Stimulated activated CD4-positive, alpha-beta T cell treated with anti-CD3 and anti-CD28 coated beads, Interleukin-2, amount 100 ng/mL, for 4 hours (primary cell): ENCODE measurements around the gene ABCD2.
A peak's percentile ranks its signal among the peaks of the same experiment; 100 is the strongest.
"Not testable (repeated sequence)": the region's sequence is repeated elsewhere in the genome, so short reads cannot be mapped to it uniquely, and the experiment has no call there.

Experiments
- DNase-seq: peaks from one replicate; pipeline ENCODE4 v3.0.0-alpha.2; 2020; ENCODE audit warnings: low read depth

The ABCD2 gene

DNA sequence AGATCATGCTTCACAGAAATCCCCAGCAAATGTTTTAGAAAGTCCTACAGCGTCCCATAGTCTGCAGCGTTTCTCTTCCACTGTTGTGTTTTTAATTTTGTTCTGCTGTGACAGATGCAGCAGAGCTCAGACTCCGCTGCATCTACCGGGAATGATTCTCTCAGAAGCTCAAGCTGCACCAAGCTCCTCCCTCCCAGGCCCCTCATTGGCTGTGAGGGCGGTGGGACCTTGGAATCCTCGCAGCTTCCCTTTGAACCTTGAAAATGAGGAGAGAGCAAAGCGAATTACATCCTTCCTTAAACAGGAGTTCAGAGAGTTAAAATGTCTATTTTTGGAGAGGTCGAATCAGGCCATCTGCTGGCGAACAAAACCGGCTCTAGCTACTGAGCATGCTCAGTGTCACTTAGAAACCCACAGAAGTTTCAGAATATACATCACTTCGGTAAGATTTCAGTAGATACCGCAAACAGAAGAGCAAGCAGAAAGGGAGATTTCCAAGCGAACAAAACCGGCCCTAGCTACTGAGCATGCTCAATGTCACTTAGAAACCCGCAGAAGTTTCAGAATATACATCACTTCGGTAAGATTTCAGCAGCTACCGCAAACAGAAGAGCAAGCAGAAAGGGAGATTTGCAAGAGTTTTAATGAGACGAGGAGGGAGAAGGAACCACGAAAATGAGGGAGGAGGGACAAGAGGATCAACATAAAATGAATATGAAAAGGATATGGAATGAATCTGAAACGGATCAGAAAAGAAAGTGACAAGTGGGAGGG is at the start of gene ABCD2:
TSS of gene ABCD2 (minus strand) at position 144 of the 774 bp plus-strand sequence. CDS start 188 bp downstream, outside the sequence.
- peak; percentile 64 for DNase-seq

- DNase-seq, result no peak
These were observed 40.5 kb upstream of the ABCD2 start for GRCh38 chr12:39660101-39660500.

DNA sequence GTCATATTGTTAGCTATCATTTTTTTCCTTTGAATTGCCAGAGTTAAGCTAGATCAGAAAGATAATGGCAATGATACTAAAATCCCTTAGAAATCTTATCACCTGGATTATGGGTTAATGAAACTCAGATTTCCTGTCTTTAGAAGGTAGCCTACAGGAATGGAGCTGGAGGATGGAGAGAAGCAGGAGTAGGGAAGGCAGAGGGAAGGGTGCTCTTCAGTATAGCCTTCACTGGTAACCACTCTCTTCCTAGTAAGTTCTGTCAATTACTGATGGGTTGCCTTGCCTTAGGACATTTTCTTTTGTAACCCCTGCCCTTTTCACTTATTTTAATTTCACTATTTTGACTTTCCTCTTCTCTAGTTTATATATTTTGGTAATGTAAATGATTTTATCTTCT is 27.8 kb upstream of the ABCD2 start:
- DNase-seq, result no peak

DNA sequence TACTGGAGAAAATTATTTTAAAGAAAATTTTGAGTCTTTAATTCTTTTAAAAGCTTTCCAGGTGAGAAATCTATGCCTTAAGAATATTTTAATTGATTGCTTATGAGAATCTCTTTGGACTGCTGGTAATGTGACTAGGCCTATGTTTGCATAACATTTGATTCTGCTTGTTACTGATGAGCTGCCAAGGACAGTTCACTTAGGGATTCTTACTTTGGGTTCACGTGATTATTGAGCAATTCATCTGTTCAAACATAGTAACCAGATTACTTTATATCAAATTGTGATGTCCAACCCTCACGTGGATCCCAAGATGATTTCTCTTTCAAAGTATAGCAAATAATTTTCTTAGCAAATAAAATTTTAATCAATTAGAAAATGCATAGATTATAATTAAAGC is 27.4 kb upstream of the ABCD2 start:
- DNase-seq, result no peak

GRCh38 chr12:39643052-39643451 is 23.4 kb upstream of the ABCD2 start:
- no peak for DNase-seq

GRCh38 chr12:39638840-39639239 is 19.2 kb upstream of the ABCD2 start:
- DNase-seq, result no peak

GRCh38 chr12:39638178-39638577 is 18.6 kb upstream of the ABCD2 start:
- no peak for DNase-seq

GRCh38 chr12:39632670-39633069 is 13.1 kb upstream of the ABCD2 start:
- DNase-seq, result no peak

DNA sequence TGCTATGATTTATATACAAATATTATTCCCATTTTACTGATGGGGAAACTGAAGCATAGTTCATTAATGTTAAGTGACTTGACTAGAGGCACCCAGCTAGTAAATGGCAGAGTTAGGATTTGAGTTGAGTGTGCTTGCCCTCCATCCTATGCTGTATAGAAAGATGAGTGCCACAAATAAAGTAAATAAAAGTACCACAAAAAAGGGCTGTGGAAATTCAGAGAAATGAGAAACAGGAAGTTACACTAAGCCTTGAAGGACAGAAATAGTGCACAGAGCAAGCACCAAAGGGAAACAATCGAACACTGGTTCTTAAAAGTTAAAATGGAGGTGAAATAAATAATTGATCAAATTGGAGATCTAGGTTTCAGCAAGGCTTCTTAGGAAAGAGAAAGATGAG is 9.2 kb upstream of the ABCD2 start:
- DNase-seq, result no peak

DNA sequence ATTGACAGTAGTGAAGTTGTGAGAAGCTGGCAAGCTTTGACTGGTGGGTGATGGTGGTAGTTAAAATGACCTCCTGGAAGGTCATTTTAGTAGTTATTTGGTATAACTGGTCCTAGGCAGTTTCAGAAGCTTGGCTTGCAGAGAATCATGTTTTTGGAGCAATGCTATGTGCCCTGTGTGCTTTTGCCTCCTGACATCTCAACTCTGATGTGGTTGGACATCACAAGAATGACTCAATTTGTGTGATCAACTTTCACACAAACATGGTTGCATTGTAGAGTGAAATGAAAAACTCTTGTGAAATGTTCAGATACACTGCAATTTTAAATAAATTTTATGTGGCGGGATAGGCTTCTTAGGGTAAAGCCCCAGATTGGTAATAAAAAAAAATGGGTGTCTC is 8.3 kb upstream of the ABCD2 start:
- DNase-seq, result no peak

GRCh38 chr12:39626033-39626814 is 6.6 kb upstream of the ABCD2 start:
- DNase-seq, result no peak

GRCh38 chr12:39623919-39624318 is 4.3 kb upstream of the ABCD2 start:
- DNase-seq, result no peak

DNA sequence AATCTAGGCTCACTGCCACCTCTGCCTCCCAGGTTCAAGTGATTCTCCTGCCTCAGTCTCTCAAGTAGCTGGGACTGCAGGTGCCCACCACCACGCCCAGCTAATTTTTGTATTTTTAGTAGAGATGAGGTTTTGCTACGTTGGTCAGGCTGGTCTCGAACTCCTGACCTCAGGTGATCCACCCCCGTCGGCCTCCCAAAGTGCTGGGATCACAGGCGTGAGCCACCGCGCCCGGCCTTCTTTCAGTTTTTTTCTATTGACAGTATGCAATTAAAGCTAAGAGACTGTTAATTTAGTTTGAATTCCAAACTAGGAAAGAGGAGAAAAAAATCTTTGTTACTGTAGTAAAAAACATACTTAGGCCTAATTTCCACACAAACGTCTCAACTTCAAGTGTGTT is 3.6 kb upstream of the ABCD2 start:
- not testable (repeated sequence) for DNase-seq

GRCh38 chr12:39622306-39622705 is 2.7 kb upstream of the ABCD2 start:
- DNase-seq, result no peak

- no peak for DNase-seq
These were observed 2.1 kb upstream of the ABCD2 start for GRCh38 chr12:39621670-39622069.

DNA sequence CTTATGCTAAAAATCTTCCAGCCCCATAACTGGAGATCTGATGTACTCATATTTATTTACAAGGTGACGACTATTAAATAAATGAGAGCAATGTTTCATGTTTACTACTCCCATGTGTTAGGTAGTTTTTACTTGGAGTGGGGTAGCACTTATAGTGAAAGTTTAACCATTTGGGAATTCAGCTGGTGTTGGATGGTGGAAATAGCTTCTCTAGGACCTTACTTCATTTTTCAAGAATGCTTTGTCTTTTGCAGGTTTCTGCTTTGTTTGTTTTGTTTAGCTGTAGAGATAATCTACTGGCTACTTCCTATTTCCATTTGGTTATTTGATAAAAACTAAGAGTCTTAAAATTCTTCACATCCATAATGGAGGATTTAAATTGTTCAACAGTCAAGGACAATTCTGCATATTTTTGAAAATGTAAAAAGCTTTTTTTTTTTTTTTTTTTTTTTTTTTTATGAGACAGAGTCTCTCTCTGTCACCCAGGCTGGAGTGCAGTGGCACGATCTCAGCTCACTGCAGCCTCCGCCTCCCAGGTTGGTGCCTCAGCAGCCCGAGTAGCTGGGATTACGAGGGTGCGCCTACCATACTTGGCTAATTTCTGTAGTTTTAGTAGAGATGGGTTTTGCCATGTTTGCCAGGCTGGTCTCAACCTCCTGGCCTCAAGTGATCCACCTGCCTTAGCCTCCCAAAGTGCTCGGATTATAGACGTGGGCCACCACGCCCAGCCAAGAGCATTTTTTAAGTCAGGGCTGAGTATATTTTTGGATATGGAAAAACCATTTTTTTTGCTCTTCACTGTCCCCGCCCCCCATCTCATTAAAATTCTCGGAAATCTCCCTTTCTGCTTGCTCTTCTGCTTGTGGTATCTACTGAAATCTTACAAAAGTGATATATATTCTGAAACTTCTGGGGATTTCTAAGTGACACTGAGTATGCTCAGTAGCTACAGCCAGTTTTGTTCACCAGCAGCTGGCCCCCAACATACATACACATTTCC is 1.4 kb upstream of the ABCD2 start:
- peak; percentile 16 for DNase-seq

GRCh38 chr12:39619316-39619659 is 315 bp downstream of the ABCD2 start:
- no peak for DNase-seq

GRCh38 chr12:39618701-39619100 is 902 bp downstream of the ABCD2 start:
- DNase-seq, result no peak

- no peak for DNase-seq
These were observed 1.7 kb downstream of the ABCD2 start for GRCh38 chr12:39617887-39618286.

GRCh38 chr12:39616666-39617065 is 2.9 kb downstream of the ABCD2 start:
- DNase-seq, result no peak

- DNase-seq, result no peak
These were observed 3.4 kb downstream of the ABCD2 start for GRCh38 chr12:39616251-39616650.

DNA sequence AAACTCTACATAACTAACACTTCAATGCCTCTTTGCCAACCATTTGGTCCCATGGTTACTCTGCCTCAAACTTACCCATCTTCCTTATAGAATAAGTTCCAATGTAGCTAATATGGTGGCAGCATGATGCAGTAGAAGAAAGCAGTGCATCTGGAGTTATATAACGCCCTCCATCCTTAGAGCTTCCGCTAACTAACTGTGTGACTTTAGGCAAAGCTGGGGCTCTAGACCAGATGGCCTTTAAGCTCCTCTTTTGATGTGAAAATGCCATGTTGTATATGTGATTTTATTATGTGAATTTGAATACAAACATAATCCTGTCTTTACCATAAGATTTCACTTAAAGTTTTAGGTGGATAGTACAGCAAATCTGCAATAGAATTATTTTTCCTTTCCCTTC is 6.1 kb downstream of the ABCD2 start:
- DNase-seq, result no peak
